NK-92 (cell line): ENCODE results near the gene AP5B1.

Experiments used
- DNase-seq: peaks from one replicate; lab custom pipeline; 2025; ENCODE audit not compliant: unreplicated experiment; lab: John Stamatoyannopoulos, UW

The AP5B1 gene

DNA sequence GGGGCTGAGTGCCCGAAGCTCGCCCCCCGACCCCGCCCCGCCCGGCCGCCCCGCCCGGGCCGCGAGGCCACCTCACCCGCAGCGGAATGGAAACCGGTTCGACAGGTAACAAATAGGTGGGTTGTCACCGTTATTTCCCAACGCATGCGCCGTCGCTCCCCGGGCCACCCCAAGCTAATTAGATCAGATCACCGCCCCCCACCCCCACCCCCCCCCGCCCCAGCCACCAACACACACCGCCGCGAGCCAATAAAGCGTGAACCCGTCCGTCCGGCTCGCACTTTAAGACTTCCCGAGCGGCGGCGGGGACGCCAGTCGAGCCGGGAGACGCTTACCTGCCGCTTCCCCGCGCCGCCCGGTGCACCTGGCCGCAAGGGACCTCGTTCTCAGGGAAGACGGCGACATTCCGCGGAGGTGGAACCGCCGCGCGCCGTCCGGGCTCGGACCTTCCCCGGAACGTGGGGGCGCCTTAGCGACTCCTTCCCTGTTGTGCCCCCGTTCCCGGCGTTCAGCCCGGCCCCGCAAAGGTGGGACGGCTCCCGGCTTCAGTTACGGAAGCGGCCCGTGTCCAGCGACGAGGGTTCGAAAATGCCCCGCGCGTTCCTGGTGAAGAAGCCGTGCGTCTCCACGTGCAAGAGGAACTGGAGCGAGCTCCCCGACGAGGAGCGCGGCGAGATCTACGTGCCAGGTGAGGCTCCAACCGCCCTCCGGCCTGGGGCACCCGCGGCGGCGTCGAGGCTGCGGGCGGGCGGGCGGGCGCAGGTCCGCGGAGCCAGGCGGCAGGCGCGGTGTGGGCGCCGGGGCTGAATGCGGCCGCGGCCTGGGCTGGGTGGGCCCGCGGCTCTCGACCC lies 6.2 kb upstream of the AP5B1 start, which contains the start of gene OVOL1:
TSS of gene OVOL1 (plus strand) at position 278 of the 851 bp plus-strand sequence. CDS start at position 589, 311 bp downstream.
- DNase-seq: no peak

DNA sequence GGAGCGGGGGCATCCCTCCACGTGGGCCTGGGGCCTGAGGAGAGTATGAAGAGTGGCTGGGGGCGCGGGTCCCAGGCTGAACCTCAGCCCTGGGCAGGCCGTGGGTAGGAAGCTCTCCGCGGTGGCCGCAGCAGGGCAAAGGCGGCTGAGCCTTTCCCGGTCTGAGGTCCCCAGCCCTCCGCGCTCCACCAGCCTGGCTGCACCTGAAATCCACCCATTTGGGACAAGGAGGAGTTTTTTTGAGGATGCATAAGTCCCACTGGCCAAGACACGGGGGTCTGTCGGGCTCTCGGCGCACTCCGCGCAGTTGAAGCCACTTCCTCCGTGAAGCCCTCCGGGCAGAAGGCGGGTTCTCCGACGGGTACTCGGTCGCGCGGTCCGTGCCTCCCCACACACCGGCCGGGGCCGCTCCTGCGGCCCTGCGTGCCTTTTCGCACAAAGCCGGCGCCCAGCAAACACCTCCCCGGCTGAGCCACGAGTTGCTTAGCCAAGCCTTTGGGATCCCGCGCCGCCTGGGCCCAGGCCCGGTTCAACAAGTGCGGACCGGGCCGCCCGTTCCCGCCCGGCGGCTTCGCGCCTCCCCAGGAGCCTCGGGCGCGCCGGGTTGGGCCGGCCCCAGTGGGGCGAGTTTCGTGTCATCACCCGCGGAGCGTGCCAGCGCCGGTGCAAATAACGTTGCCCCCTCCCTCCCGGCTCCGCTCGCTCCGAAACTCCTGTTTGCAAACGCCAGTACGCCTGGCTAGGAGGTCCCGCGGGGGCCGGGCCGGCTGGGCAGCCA lies 5.4 kb upstream of the AP5B1 start:
- no peak for DNase-seq

- no peak for DNase-seq
These were observed 4.7 kb upstream of the AP5B1 start for GRCh38 chr11:65785319-65786007.

DNA sequence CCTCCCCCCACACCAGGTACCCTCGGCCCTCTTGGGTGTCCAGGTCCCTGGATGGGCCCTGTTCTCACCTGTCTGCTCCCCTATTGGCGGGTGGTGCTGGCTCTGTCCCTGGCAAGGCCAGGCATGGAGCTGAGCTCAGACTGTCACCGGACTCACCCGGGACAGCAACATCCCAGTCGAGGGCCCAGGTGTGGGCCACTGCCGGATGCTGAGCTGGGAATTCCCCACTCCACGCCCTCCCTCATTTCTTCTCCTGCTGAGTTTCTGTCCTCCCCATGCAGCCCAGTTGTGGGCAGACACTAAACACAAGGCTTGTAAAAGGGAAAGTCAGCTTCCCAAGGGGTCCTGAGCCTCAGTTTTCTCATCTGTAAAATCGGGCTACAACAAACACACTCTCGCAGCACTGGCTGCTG lies 2.0 kb upstream of the AP5B1 start:
- no peak for DNase-seq

GRCh38 chr11:65781962-65782815 lies 1.4 kb upstream of the AP5B1 start:
- DNase-seq: no peak

- no peak for DNase-seq
These were observed 581 bp upstream of the AP5B1 start for GRCh38 chr11:65781152-65781961.

DNA sequence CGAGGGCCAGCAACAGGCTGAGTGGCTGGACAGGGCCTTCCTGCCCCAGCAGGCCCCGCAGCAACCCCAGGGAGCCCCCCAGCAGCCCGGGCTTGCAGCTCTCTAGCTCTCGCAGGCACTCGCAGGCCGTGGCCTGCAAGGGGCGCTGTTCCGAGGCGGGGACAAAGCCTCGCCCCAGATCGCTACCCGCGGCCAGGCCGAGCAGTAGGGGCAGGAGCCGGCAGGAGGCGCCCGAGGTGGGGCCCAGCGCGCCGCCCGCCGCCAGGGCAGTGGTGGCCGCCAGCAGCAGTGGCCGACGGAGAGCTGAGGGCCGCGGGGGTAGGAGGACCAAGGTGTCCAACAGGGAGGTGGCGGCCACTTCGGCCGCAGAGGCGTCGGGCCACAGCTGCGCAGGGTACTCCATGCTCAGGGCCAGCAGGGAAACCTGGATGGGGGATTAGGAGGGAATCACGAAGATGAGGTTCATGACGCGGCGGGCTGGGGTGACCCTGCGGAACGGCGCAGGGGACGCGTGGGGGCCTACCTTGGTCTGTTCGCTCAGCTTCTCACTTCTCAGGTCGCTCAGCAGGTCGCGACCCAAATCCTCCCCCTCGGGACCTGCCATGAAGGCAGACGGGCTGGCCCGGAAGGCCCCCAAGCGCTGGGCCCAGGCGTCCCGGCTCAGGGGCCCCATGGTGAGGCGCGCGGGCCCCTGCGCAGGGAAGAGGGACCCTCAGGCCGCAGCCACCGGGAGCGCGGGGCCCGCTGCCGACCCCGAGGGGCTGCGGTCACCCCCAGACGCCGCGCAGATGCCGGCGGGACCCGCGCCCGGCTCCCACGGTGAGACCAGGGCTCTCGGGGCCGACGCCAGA lies 632 bp downstream of the AP5B1 start:
- DNase-seq: no peak

DNA sequence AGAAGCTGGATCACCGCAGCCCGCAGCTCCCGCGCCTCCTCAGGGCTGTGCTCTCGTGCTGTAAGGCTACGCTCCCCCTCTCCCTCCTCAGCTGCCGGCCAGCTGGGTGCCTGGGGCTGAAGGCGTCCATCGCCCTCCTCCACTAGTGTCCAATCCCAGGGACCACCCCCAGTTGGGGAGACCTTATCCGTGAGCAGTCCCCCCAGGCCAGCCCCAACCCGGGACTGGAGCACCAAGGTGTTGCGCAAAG lies 1.2 kb downstream of the AP5B1 start:
- DNase-seq: no peak

DNA sequence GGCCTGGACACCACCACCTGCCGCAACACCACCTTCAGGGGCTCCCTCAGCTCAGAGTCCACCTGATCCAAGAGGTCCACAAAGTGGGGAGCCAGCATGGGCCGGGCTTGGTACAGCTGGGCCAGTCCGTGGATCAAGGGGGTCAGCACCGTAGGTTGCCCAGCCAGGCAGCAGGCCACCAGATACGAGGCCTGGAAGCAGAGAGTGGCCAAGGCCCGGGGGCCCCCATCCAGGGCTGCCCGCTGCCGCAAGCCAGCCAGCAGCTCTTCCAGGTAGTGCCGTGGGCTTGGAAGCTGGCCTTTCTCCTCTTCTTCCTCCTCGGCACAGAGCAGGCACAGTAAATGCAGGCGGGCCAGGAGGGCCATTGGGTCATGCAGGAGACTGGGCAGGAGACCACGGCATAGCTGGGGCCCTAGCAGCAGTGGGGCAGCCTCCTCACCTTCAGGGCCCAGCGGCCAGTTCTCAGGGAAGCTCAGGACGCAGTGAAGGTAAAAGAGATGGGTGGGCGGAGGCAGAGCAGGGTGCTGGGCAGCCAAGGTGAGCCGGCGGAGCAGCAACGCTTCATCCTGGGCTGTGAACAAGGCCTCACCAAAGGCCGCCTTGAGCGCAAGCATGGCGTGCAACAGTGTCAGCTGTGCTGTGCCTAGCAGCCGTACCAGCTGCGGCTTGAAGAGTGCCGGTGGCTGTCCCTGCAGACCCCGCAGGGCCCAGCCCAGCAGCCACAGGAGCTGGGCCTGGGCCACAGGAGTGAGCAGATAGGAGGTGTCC lies 1.7 kb downstream of the AP5B1 start:
- no peak for DNase-seq

DNA sequence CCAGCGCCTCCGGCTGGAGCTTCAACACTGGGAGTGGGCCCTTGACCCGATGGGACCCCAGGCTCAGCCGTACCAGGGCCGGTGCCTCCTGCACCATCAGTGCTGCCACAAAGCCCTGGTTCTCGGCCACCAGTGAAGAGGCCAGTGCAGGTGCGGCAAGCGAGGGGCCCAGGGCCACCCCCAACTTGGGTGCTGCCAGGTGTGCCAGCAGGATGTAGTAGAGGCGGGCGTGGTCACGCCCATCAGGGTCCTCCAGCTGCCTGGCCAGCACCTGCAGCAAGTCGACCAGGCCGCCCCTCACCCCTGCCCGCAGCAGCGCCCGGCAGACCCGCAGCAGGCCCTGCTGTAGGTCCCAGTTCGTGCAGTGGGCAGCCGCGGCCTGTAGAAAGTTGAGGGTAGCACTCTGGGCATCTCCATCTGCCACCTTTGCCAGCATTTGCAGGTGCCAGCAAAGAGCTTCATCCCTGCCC lies 2.3 kb downstream of the AP5B1 start:
- DNase-seq: no peak

- DNase-seq: no peak
These were observed 2.9 kb downstream of the AP5B1 start for GRCh38 chr11:65777821-65778361.

GRCh38 chr11:65777241-65777640 lies 3.5 kb downstream of the AP5B1 start:
- no peak for DNase-seq

DNA sequence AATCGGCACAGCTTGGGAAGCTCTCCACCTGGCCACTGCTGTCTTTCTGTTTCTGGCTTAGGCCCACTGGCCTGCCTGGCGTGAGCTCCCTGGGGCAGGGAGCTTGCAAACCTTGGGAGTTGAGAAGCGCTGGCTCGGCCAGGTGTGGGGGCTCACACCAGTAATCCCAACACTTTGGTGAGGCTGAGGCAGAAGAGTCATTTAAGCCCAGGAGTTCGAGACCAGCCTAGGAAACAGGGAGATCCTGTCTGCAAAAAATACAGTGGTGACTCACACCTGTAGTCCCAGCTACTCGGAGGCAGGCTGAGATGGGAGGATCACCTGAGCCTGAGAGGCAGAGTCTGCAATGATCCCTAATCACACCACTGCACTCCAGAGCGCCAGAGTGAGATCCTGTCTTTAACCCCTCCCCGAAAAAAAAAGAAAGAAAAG lies 4.0 kb downstream of the AP5B1 start:
- no peak for DNase-seq

- no peak for DNase-seq
These were observed 4.6 kb downstream of the AP5B1 start for GRCh38 chr11:65776196-65776595.

DNA sequence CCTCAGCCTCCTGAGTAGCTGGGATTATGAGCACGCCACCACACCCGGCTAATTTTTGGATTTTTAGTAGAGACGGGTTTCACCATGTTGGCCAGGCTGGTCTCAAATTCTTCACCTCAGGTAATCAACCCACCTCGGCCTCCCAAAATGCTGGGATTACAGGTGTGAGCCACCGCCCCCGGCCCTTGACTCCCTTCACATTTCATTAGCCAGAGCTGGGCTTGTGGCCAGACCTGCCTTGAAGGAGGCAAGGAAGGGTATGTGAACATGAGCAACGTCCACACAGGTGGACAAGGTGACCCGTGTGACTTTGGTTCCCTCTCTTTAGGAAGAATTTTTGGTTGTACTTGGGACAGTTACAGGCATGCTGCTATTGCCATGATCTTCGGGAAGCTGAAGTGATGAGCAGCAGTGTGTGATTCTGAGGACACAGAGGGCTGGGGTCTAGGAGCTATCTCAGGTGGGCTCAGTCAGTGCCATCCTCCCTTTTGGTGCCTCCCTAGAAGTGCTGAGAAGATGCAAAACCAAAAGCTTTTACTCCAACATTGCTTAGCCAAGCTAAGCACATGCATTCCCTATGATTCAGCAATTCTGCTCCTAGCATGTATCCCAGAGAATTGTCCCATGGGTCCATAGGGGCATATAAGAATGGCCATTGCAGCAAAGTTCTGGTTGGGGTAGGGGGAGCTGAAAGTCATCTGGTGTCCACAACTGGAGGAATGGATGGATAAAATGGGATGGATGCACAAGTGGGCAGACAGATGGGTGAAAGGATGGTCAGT lies 6.1 kb downstream of the AP5B1 start:
- no peak for DNase-seq

GRCh38 chr11:65773784-65774411 lies 6.9 kb downstream of the AP5B1 start:
- no peak for DNase-seq
